HEK293 (cell line): ENCODE results near the gene SLC2A2.
A peak's percentile ranks its signal among the peaks of the same experiment; 100 is the strongest.

ENCODE experiments used
- ATF2 ChIP-seq: fragments of 450-650 bp; formaldehyde crosslinking; IDR thresholded peaks from 2 replicates; pipeline ENCODE4 v1.5.1; 2016; ENCODE audit warnings: missing biosample characterization, missing genetic modification characterization, low read depth
- EGR2 ChIP-seq: fragments of 450-650 bp; formaldehyde crosslinking; IDR thresholded peaks from 2 replicates; pipeline ENCODE4 v1.5.1; 2016; ENCODE audit warnings: low read depth, missing biosample characterization, missing genetic modification characterization
- FEZF1 ChIP-seq: fragments of 450-650 bp; formaldehyde crosslinking; IDR thresholded peaks from 2 replicates; pipeline ENCODE4 v1.5.1; 2016; ENCODE audit warnings: missing biosample characterization, missing genetic modification characterization
- GFI1B ChIP-seq: fragments of 450-650 bp; formaldehyde crosslinking; IDR thresholded peaks from 2 replicates; pipeline ENCODE4 v1.5.1; 2016; ENCODE audit warnings: missing biosample characterization, missing genetic modification characterization
- HOXC10 ChIP-seq: sonication (generic); formaldehyde crosslinking; IDR thresholded peaks from 2 replicates; pipeline ENCODE4 v1.8.1; 2023; ENCODE audit warnings: mild to moderate bottlenecking, missing genetic modification reagents
- KLF10 ChIP-seq: fragments of 450-650 bp; IDR thresholded peaks from 2 replicates; pipeline ENCODE4 v1.5.1; 2018; ENCODE audit warnings: missing biosample characterization, mild to moderate bottlenecking, missing genetic modification characterization
- KLF8 ChIP-seq: fragments of 450-650 bp; formaldehyde crosslinking; IDR thresholded peaks from 2 replicates; pipeline ENCODE4 v1.5.1; 2016; ENCODE audit warnings: missing biosample characterization, missing genetic modification characterization
- MEIS1 ChIP-seq: sonication (generic); formaldehyde crosslinking; IDR thresholded peaks from 2 replicates; pipeline ENCODE4 v1.8.1; 2022; ENCODE audit warnings: missing genetic modification reagents, mild to moderate bottlenecking, borderline replicate concordance
- MZF1 ChIP-seq: fragments of 450-650 bp; formaldehyde crosslinking; IDR thresholded peaks from 2 replicates; pipeline ENCODE4 v1.5.1; 2017; ENCODE audit warnings: missing biosample characterization, missing genetic modification characterization, borderline replicate concordance
- PATZ1 ChIP-seq: fragments of 450-650 bp; formaldehyde crosslinking; IDR thresholded peaks from 2 replicates; pipeline ENCODE4 v1.5.1; 2016; ENCODE audit warnings: missing biosample characterization, missing genetic modification characterization
- PRDM4 ChIP-seq: fragments of 450-650 bp; formaldehyde crosslinking; IDR thresholded peaks from 2 replicates; pipeline ENCODE4 v1.5.1; 2017; ENCODE audit warnings: missing biosample characterization, missing genetic modification characterization
- RBAK ChIP-seq: fragments of 450-650 bp; formaldehyde crosslinking; IDR thresholded peaks from 2 replicates; pipeline ENCODE4 v1.5.1; 2016; ENCODE audit warnings: missing biosample characterization, missing genetic modification characterization
- SCRT2 ChIP-seq: fragments of 450-650 bp; formaldehyde crosslinking; IDR thresholded peaks from 2 replicates; pipeline ENCODE4 v1.5.1; 2016; ENCODE audit warnings: missing biosample characterization, missing genetic modification characterization
- SP2 ChIP-seq: fragments of 450-650 bp; formaldehyde crosslinking; IDR thresholded peaks from 2 replicates; pipeline ENCODE4 v1.5.1; 2016; ENCODE audit warnings: missing biosample characterization, missing genetic modification characterization
- ZBTB1 ChIP-seq: fragments of 450-650 bp; formaldehyde crosslinking; IDR thresholded peaks from 2 replicates; pipeline ENCODE4 v1.5.1; 2016; ENCODE audit warnings: missing biosample characterization, missing genetic modification characterization
- ZFHX2 ChIP-seq: fragments of 450-650 bp; formaldehyde crosslinking; conservative IDR thresholded peaks from 2 replicates; pipeline ENCODE4 v1.5.1; 2016; ENCODE audit warnings: missing biosample characterization, missing genetic modification characterization
- ZNF133 ChIP-seq: fragments of 450-650 bp; formaldehyde crosslinking; IDR thresholded peaks from 2 replicates; pipeline ENCODE4 v1.5.1; 2016; ENCODE audit warnings: missing biosample characterization, missing genetic modification characterization
- ZNF214 ChIP-seq: fragments of 450-650 bp; formaldehyde crosslinking; IDR thresholded peaks from 2 replicates; pipeline ENCODE4 v1.5.1; 2017; ENCODE audit warnings: missing biosample characterization, mild to moderate bottlenecking, missing genetic modification characterization, borderline replicate concordance
- ZNF223 ChIP-seq: fragments of 450-650 bp; formaldehyde crosslinking; IDR thresholded peaks from 2 replicates; pipeline ENCODE4 v1.5.1; 2016; ENCODE audit warnings: missing biosample characterization, missing genetic modification characterization
- ZNF239 ChIP-seq: fragments of 450-650 bp; formaldehyde crosslinking; IDR thresholded peaks from 2 replicates; pipeline ENCODE4 v1.5.1; 2016; ENCODE audit warnings: missing biosample characterization, missing genetic modification characterization
- ZNF280C ChIP-seq: fragments of 450-650 bp; formaldehyde crosslinking; IDR thresholded peaks from 2 replicates; pipeline ENCODE4 v1.5.1; 2016; ENCODE audit warnings: missing biosample characterization, missing genetic modification characterization
- ZNF416 ChIP-seq: fragments of 450-650 bp; formaldehyde crosslinking; IDR thresholded peaks from 2 replicates; pipeline ENCODE4 v1.5.1; 2016; ENCODE audit warnings: missing biosample characterization, missing genetic modification characterization
- ZNF423 ChIP-seq: fragments of 450-650 bp; formaldehyde crosslinking; IDR thresholded peaks from 2 replicates; pipeline ENCODE4 v1.5.1; 2016; ENCODE audit warnings: missing biosample characterization, missing genetic modification characterization
- ZNF433 ChIP-seq: fragments of 450-650 bp; formaldehyde crosslinking; IDR thresholded peaks from 2 replicates; pipeline ENCODE4 v1.5.1; 2016; ENCODE audit warnings: missing biosample characterization, missing genetic modification characterization, low read depth
- ZNF48 ChIP-seq: fragments of 450-650 bp; formaldehyde crosslinking; IDR thresholded peaks from 2 replicates; pipeline ENCODE4 v1.5.1; 2016; ENCODE audit warnings: missing biosample characterization, missing genetic modification characterization
- ZNF544 ChIP-seq: fragments of 450-650 bp; formaldehyde crosslinking; IDR thresholded peaks from 2 replicates; pipeline ENCODE4 v1.5.0; 2017; ENCODE audit warnings: missing biosample characterization, missing genetic modification characterization
- ZNF555 ChIP-seq: fragments of 450-650 bp; formaldehyde crosslinking; conservative IDR thresholded peaks from 2 replicates; pipeline ENCODE4 v1.5.1; 2017; ENCODE audit warnings: missing biosample characterization, mild to moderate bottlenecking, missing genetic modification characterization, inconsistent platforms
- ZNF629 ChIP-seq: fragments of 450-650 bp; formaldehyde crosslinking; IDR thresholded peaks from 2 replicates; pipeline ENCODE4 v1.5.1; 2017; ENCODE audit warnings: missing biosample characterization, missing genetic modification characterization
- ZNF639 ChIP-seq: fragments of 450-650 bp; formaldehyde crosslinking; IDR thresholded peaks from 2 replicates; pipeline ENCODE4 v1.5.1; 2016; ENCODE audit warnings: missing biosample characterization, missing genetic modification characterization
- ZNF645 ChIP-seq: fragments of 450-650 bp; formaldehyde crosslinking; IDR thresholded peaks from 2 replicates; pipeline ENCODE4; 2016; ENCODE audit warnings: missing biosample characterization, missing genetic modification characterization
- ZNF660 ChIP-seq: fragments of 450-650 bp; IDR thresholded peaks from 2 replicates; pipeline ENCODE4 v1.5.1; 2018; ENCODE audit warnings: missing biosample characterization, mild to moderate bottlenecking, missing genetic modification characterization

Gene SLC2A2

GRCh38 chr3:170999737-171000242 lies 26.7 kb downstream of the SLC2A2 start (continued):
- TF ChIP-seq ZNF660 (tag by site-specific recombination) (peak; percentile 77; the same call in 1 of the 2 replicates), ZNF223 (tag by site-specific recombination) (no peak), ZBTB1 (no peak), ZNF239 (tag by site-specific recombination) (no peak), ZNF433 (tag by site-specific recombination) (no peak), PRDM4 (tag by site-specific recombination) (no peak), ZNF214 (tag by site-specific recombination) (no peak), GFI1B (no peak), EGR2 (tag by site-specific recombination) (no peak), ATF2 (peak; percentile 59; the same call in 1 of the 2 replicates), ZNF544 (tag by site-specific recombination) (no peak), ZNF629 (tag by site-specific recombination) (peak; percentile 82), ZNF48 (tag by site-specific recombination) (no peak), ZNF416 (tag by site-specific recombination) (no peak), ZFHX2 (tag by site-specific recombination) (no peak), PATZ1 (tag by site-specific recombination) (no peak), ZNF639 (tag by site-specific recombination) (no peak), ZNF133 (tag by site-specific recombination) (no peak), ZNF423 (tag by site-specific recombination) (no peak), ZNF645 (tag by site-specific recombination) (no peak), MZF1 (tag by site-specific recombination) (no peak), SCRT2 (tag by site-specific recombination) (peak; percentile 50; the same call in 1 of the 2 replicates), RBAK (no peak), MEIS1 (CRISPR knock-in tag) (no peak; the same call in 1 of the 2 replicates), KLF10 (tag by site-specific recombination) (no peak), SP2 (tag by site-specific recombination) (no peak), KLF8 (0 out of 2 replicates have a peak, but pooled peaks have one; percentile 23), HOXC10 (CRISPR knock-in tag) (no peak), ZNF280C (tag by site-specific recombination) (no peak), FEZF1 (tag by site-specific recombination) (no peak), ZNF555 (tag by site-specific recombination) (no peak)
